Activated CD4-positive, alpha-beta T cell treated with anti-CD3 and anti-CD28 coated beads for 48 hours (primary cell): ENCODE results near the gene SH3PXD2A.

ENCODE experiments used
- DNase-seq: peaks from one replicate; pipeline ENCODE4 v3.0.0-alpha.2; 2020

SH3PXD2A gene

GRCh38 chr10:103696411-103697145, 158.8 kb downstream of the SH3PXD2A start:
- peak; percentile 90 for DNase-seq

- DNase-seq = no peak
These were observed 159.3 kb downstream of the SH3PXD2A start for GRCh38 chr10:103696094-103696410.

- DNase-seq = no peak
These were observed 159.8 kb downstream of the SH3PXD2A start for GRCh38 chr10:103695584-103696005.

- DNase-seq = no peak
These were observed 161.6 kb downstream of the SH3PXD2A start for GRCh38 chr10:103693812-103694205.

GRCh38 chr10:103692952-103693811, 162.2 kb downstream of the SH3PXD2A start:
- peak; percentile 38 for DNase-seq

GRCh38 chr10:103692436-103692951, 162.9 kb downstream of the SH3PXD2A start:
- DNase-seq = peak; percentile 42

- no peak for DNase-seq
These were observed 163.5 kb downstream of the SH3PXD2A start for GRCh38 chr10:103691723-103692435.

GRCh38 chr10:103691267-103691666, 164.1 kb downstream of the SH3PXD2A start:
- no peak for DNase-seq

- DNase-seq = no peak
These were observed 165.1 kb downstream of the SH3PXD2A start for GRCh38 chr10:103690281-103690680.

- DNase-seq = no peak
These were observed 166.9 kb downstream of the SH3PXD2A start for GRCh38 chr10:103688491-103688890.

GRCh38 chr10:103687718-103688117, 167.7 kb downstream of the SH3PXD2A start:
- DNase-seq = no peak

- DNase-seq = no peak
These were observed 168.2 kb downstream of the SH3PXD2A start for GRCh38 chr10:103687172-103687571.

GRCh38 chr10:103685880-103686669, 169.3 kb downstream of the SH3PXD2A start:
- peak; percentile 85 for DNase-seq

GRCh38 chr10:103683851-103684250, 171.5 kb downstream of the SH3PXD2A start:
- DNase-seq = no peak

- no peak for DNase-seq
These were observed 172.7 kb downstream of the SH3PXD2A start for GRCh38 chr10:103682631-103683030.

- DNase-seq = no peak
These were observed 173.6 kb downstream of the SH3PXD2A start for GRCh38 chr10:103681617-103682399.

- DNase-seq = no peak
These were observed 174.5 kb downstream of the SH3PXD2A start for GRCh38 chr10:103680869-103681236.

- DNase-seq = no peak
These were observed 176.1 kb downstream of the SH3PXD2A start for GRCh38 chr10:103679096-103679790.

GRCh38 chr10:103678178-103678526, 177.2 kb downstream of the SH3PXD2A start:
- DNase-seq = peak; percentile 88

GRCh38 chr10:103677486-103678177, 177.7 kb downstream of the SH3PXD2A start:
- DNase-seq = no peak
